Measurements from ENCODE around the gene AUH. TPM values are rescaled to one million over a fixed set of nuclear protein-coding genes. Genes with fewer than 3 reads are reported as not detected.

Gene AUH
- total and polyA plus RNA-seq, 2 experiments from 2014 or later: 9.9 to 18.3 TPM

GRCh38 chr9:91298311-91298710, 63.4 kb downstream of the AUH start:
- Histone ChIP-seq H3K27me3 (replicated peaks; ENCODE audit: insufficient read depth) (no peaks in the 10 kb centered on the region), H3F3A (ENCODE audit: insufficient read depth) (peaks cover 10% of the 10 kb centered on the region; the same call in 1 of the 2 replicates), H3K9me2 (ENCODE audit: insufficient read depth) (no peaks in the 10 kb centered on the region), H4K20me1 (ENCODE audit: insufficient read depth) (no peaks in the 10 kb centered on the region), H2AFZ (no peak overlapping the region), H3K27ac (no peak overlapping the region), H3K4me2 (ENCODE audit: unreplicated experiment) (peak overlapping the region; percentile 1), H3K4me1 (ENCODE audit: insufficient read depth) (peaks cover 36% of the 10 kb centered on the region), H3K79me2 (ENCODE audit: insufficient read depth) (peaks cover 8% of the 10 kb centered on the region; the same call in 1 of the 2 replicates), H3K36me3 (ENCODE audit: low read depth) (peaks cover 6% of the 10 kb centered on the region; the same call in 1 of the 2 replicates), H3K9me3 (ENCODE audit: low read depth) (no peaks in the 10 kb centered on the region), H3K9ac (no peak overlapping the region), H3K4me3 (no peak overlapping the region)
- WGBS, 2 experiments (ENCODE audit: low coverage in 1 of 2, low lambda C conversion rate in 2 of 2, missing lambda C conversion rate in 2 of 2): 14 to 28% methylated on average over 2 of the region's 2 CpGs
- DNase-seq: peak; percentile 72
- in situ Hi-C loops (cut with MboI): no loop called here
- TF ChIP-seq EZH2phosphoT487 (IDR thresholded peaks at IDR 0.05; ENCODE audit: insufficient read depth, low read depth) (no peak), EZH2 (IDR thresholded peaks at IDR 0.05; ENCODE audit: insufficient read depth, poor library complexity, severe bottlenecking) (no peak)

GRCh38 chr9:91297306-91297705, 64.4 kb downstream of the AUH start:
- Histone ChIP-seq H3K9ac (no peak overlapping the region), H3K27ac (no peak overlapping the region), H3K36me3 (ENCODE audit: low read depth) (peaks cover 6% of the 10 kb centered on the region), H4K20me1 (ENCODE audit: insufficient read depth) (no peaks in the 10 kb centered on the region), H3K9me2 (ENCODE audit: insufficient read depth) (no peaks in the 10 kb centered on the region), H3K27me3 (replicated peaks; ENCODE audit: insufficient read depth) (no peaks in the 10 kb centered on the region), H3K4me3 (no peak overlapping the region), H3K79me2 (ENCODE audit: insufficient read depth) (peaks cover 8% of the 10 kb centered on the region; the same call in 1 of the 2 replicates), H3K4me1 (ENCODE audit: insufficient read depth) (peaks cover 28% of the 10 kb centered on the region), H3K9me3 (ENCODE audit: low read depth) (no peaks in the 10 kb centered on the region), H3F3A (ENCODE audit: insufficient read depth) (peaks cover 10% of the 10 kb centered on the region; the same call in 1 of the 2 replicates), H2AFZ (no peak overlapping the region), H3K4me2 (ENCODE audit: unreplicated experiment) (no peak overlapping the region)
- in situ Hi-C loops (cut with MboI): no loop called here
- no peak for DNase-seq
- WGBS, 2 experiments (ENCODE audit: low coverage in 1 of 2, low lambda C conversion rate in 2 of 2, missing lambda C conversion rate in 2 of 2): 100% methylated on average over 1 of the region's 1 CpG
- TF ChIP-seq EZH2 (IDR thresholded peaks at IDR 0.05; ENCODE audit: insufficient read depth, poor library complexity, severe bottlenecking) (no peak), EZH2phosphoT487 (IDR thresholded peaks at IDR 0.05; ENCODE audit: insufficient read depth, low read depth) (no peak)

GRCh38 chr9:91296354-91296753, 65.4 kb downstream of the AUH start:
- no peak for DNase-seq
- no peak overlapping the region for H2AFZ ChIP-seq
- no peaks in the 10 kb centered on the region for H3K9me3 ChIP-seq (ENCODE audit: low read depth)
- H3F3A ChIP-seq (ENCODE audit: insufficient read depth): peaks cover 8% of the 10 kb centered on the region; the same call in 1 of the 2 replicates
- no peak overlapping the region for H3K4me3 ChIP-seq
- peaks cover 6% of the 10 kb centered on the region for H3K36me3 ChIP-seq (ENCODE audit: low read depth)
- TF ChIP-seq EZH2 (IDR thresholded peaks at IDR 0.05; ENCODE audit: insufficient read depth, poor library complexity, severe bottlenecking) (no peak), EZH2phosphoT487 (IDR thresholded peaks at IDR 0.05; ENCODE audit: insufficient read depth, low read depth) (no peak)
- H3K79me2 ChIP-seq (ENCODE audit: insufficient read depth): no peaks in the 10 kb centered on the region
- no peak overlapping the region for H3K27ac ChIP-seq
- H4K20me1 ChIP-seq (ENCODE audit: insufficient read depth): no peaks in the 10 kb centered on the region
- H3K27me3 ChIP-seq (replicated peaks; ENCODE audit: insufficient read depth): no peaks in the 10 kb centered on the region
- H3K4me2 ChIP-seq (ENCODE audit: unreplicated experiment): no peak overlapping the region
- H3K9ac ChIP-seq: no peak overlapping the region
- peaks cover 19% of the 10 kb centered on the region for H3K4me1 ChIP-seq (ENCODE audit: insufficient read depth)
- no peaks in the 10 kb centered on the region for H3K9me2 ChIP-seq (ENCODE audit: insufficient read depth)
- in situ Hi-C loops (cut with MboI): no loop called here

- WGBS, 2 experiments (ENCODE audit: low coverage in 1 of 2, low lambda C conversion rate in 2 of 2, missing lambda C conversion rate in 2 of 2): 97 to 100% methylated on average over 2 of the region's 2 CpGs
- Histone ChIP-seq H3K9ac (no peak overlapping the region), H3K4me2 (ENCODE audit: unreplicated experiment) (no peak overlapping the region), H3K4me1 (ENCODE audit: insufficient read depth) (peaks cover 13% of the 10 kb centered on the region), H3F3A (ENCODE audit: insufficient read depth) (0 out of 2 replicates have a peak, but pooled peaks cover 6% of the 10 kb centered on the region), H3K79me2 (ENCODE audit: insufficient read depth) (no peaks in the 10 kb centered on the region), H3K4me3 (no peak overlapping the region), H3K9me2 (ENCODE audit: insufficient read depth) (no peaks in the 10 kb centered on the region), H3K9me3 (ENCODE audit: low read depth) (no peaks in the 10 kb centered on the region), H2AFZ (no peak overlapping the region), H4K20me1 (ENCODE audit: insufficient read depth) (no peaks in the 10 kb centered on the region), H3K27me3 (replicated peaks; ENCODE audit: insufficient read depth) (no peaks in the 10 kb centered on the region), H3K36me3 (ENCODE audit: low read depth) (peaks cover 6% of the 10 kb centered on the region), H3K27ac (no peak overlapping the region)
- in situ Hi-C loops (cut with MboI): no loop called here
- TF ChIP-seq EZH2phosphoT487 (IDR thresholded peaks at IDR 0.05; ENCODE audit: insufficient read depth, low read depth) (no peak), EZH2 (IDR thresholded peaks at IDR 0.05; ENCODE audit: insufficient read depth, poor library complexity, severe bottlenecking) (no peak)
- no peak for DNase-seq
These were observed 66.4 kb downstream of the AUH start for GRCh38 chr9:91295357-91295756.

GRCh38 chr9:91291866-91292265, 69.9 kb downstream of the AUH start:
- Histone ChIP-seq H3K27me3 (replicated peaks; ENCODE audit: insufficient read depth) (no peaks in the 10 kb centered on the region), H3K4me3 (no peak overlapping the region), H3K4me2 (ENCODE audit: unreplicated experiment) (no peak overlapping the region), H4K20me1 (ENCODE audit: insufficient read depth) (no peaks in the 10 kb centered on the region), H3K9ac (no peak overlapping the region), H3K4me1 (ENCODE audit: insufficient read depth) (0 out of 2 replicates have a peak, but pooled peaks cover 4% of the 10 kb centered on the region), H3K9me3 (ENCODE audit: low read depth) (no peaks in the 10 kb centered on the region), H3F3A (ENCODE audit: insufficient read depth) (0 out of 2 replicates have a peak, but pooled peaks cover 6% of the 10 kb centered on the region), H3K9me2 (ENCODE audit: insufficient read depth) (no peaks in the 10 kb centered on the region), H2AFZ (no peak overlapping the region), H3K27ac (no peak overlapping the region), H3K79me2 (ENCODE audit: insufficient read depth) (no peaks in the 10 kb centered on the region), H3K36me3 (ENCODE audit: low read depth) (peaks cover 6% of the 10 kb centered on the region)
- no peak for TF ChIP-seq EZH2phosphoT487 (IDR thresholded peaks at IDR 0.05; ENCODE audit: insufficient read depth, low read depth)
- TF ChIP-seq EZH2 (IDR thresholded peaks at IDR 0.05; ENCODE audit: insufficient read depth, poor library complexity, severe bottlenecking): no peak
- DNase-seq: peak; percentile 30
- in situ Hi-C loops (cut with MboI): no loop called here
- WGBS, 2 experiments (ENCODE audit: low coverage in 1 of 2, low lambda C conversion rate in 2 of 2, missing lambda C conversion rate in 2 of 2): 62 to 72% methylated on average over 4 of the region's 4 CpGs
